Panc1 (cell line): ENCODE results near the gene XYLT1.

Source experiments
- CTCF ChIP-seq: fragments of 450-650 bp; IDR thresholded peaks from 2 replicates; pipeline ENCODE4 v1.5.1; 2017; ENCODE audit warnings: mild to moderate bottlenecking
- POLR2AphosphoS5 ChIP-seq: IDR thresholded peaks from 2 replicates; pipeline ENCODE4 v1.6.1; 2012; ENCODE audit warnings: mild to moderate bottlenecking, low read depth, low read length, moderate library complexity
- TCF7L2 ChIP-seq: IDR thresholded peaks from 2 replicates; pipeline ENCODE4 v1.6.1; 2011; ENCODE audit warnings: mild to moderate bottlenecking, low read depth, low read length, inconsistent platforms
- TF ChIP-seq, protein P1 (sequence below), 2 experiments: IDR thresholded peaks; 2 replicates each; pipeline ENCODE4 v1.6.1; 2011 to 2012; ENCODE audit warnings: low read depth in 2 of 2, control low read depth in 1 of 2, low read length in 1 of 2, mild to moderate bottlenecking in 1 of 2, moderate library complexity in 1 of 2; ENCODE audit not compliant: insufficient read depth in 1 of 2

DNA sequence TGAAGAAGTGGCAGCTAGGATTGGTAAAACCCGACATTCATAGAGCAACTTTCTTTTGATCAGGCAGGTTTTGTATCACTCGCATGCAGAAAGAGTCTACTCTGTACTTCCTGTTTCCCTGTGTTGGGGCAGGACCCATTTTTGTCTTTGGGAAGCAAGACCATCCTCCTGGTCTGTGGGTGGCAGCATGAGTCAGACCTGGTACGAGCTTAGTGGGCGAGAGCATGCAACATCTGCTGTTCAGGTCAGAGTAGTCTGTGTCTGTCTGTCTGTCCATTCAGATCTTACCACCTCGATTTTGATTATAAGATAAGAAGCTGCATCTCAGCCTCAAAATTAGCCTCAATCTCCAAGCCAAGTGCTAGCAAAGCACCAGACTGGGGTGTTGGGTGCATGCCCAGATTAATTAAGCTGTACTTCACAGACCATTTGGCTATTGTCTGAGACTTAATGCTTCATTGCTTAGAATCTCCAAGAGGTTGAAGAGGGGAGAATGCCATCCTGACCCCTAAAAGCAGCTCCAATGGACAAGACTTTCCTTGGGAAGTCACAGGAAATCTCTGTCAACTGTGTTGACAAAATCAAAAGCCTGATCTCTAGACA lies 110.9 kb downstream of the XYLT1 start:
- TF ChIP-seq CTCF (no peak), POLR2AphosphoS5 (no peak), TCF7L2 (no peak)
- TF ChIP-seq, protein P1, sequence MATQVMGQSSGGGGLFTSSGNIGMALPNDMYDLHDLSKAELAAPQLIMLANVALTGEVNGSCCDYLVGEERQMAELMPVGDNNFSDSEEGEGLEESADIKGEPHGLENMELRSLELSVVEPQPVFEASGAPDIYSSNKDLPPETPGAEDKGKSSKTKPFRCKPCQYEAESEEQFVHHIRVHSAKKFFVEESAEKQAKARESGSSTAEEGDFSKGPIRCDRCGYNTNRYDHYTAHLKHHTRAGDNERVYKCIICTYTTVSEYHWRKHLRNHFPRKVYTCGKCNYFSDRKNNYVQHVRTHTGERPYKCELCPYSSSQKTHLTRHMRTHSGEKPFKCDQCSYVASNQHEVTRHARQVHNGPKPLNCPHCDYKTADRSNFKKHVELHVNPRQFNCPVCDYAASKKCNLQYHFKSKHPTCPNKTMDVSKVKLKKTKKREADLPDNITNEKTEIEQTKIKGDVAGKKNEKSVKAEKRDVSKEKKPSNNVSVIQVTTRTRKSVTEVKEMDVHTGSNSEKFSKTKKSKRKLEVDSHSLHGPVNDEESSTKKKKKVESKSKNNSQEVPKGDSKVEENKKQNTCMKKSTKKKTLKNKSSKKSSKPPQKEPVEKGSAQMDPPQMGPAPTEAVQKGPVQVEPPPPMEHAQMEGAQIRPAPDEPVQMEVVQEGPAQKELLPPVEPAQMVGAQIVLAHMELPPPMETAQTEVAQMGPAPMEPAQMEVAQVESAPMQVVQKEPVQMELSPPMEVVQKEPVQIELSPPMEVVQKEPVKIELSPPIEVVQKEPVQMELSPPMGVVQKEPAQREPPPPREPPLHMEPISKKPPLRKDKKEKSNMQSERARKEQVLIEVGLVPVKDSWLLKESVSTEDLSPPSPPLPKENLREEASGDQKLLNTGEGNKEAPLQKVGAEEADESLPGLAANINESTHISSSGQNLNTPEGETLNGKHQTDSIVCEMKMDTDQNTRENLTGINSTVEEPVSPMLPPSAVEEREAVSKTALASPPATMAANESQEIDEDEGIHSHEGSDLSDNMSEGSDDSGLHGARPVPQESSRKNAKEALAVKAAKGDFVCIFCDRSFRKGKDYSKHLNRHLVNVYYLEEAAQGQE (IDR thresholded peaks at IDR 0.05; ENCODE audit: insufficient read depth in 1 of 2, low read depth in 2 of 2, low read length in 1 of 2), result no peak
